ENCODE measurements around the gene UBE2C.
"Not testable (repeated sequence)": the region's sequence is repeated elsewhere in the genome, so short reads cannot be mapped to it uniquely, and the experiment has no call there.

UBE2C gene
- long read RNA-seq, donor 1, transcript UBE2C-204 (6 exons, 850 nt), result major isoform, 32 of 47 reads
- long read RNA-seq, donor 1, partial matches to known transcripts, result 13 of 47 reads
- long read RNA-seq, donor 1, other reads (novel, unspliced or antisense), result 0 of 47 reads
- long read RNA-seq, donor 2, transcript UBE2C-204 (6 exons, 850 nt), result major isoform, 34 of 43 reads
- long read RNA-seq, donor 2, partial matches to known transcripts, result 8 of 43 reads
- long read RNA-seq, donor 2, other reads (novel, unspliced or antisense), result 0 of 43 reads
- long read RNA-seq, donor 3, transcript UBE2C-204 (6 exons, 850 nt), result major isoform, 10 of 16 reads
- long read RNA-seq, donor 3, partial matches to known transcripts, result 5 of 16 reads
- long read RNA-seq, donor 3, other reads (novel, unspliced or antisense), result 0 of 16 reads
- long read RNA-seq, donor 4, transcript UBE2C-204 (6 exons, 850 nt), result major isoform, 23 of 41 reads
- long read RNA-seq, donor 4, partial matches to known transcripts, result 16 of 41 reads
- long read RNA-seq, donor 4, other reads (novel, unspliced or antisense), result 0 of 41 reads
- long read RNA-seq, donor 5, transcript UBE2C-204 (6 exons, 850 nt), result major isoform, 52 of 71 reads
- long read RNA-seq, donor 5, partial matches to known transcripts, result 15 of 71 reads
- long read RNA-seq, donor 5, other reads (novel, unspliced or antisense), result 0 of 71 reads
- long read RNA-seq, donor 6, transcript UBE2C-204 (6 exons, 850 nt), result major isoform, 26 of 41 reads
- long read RNA-seq, donor 6, partial matches to known transcripts, result 12 of 41 reads
- long read RNA-seq, donor 6, other reads (novel, unspliced or antisense), result 0 of 41 reads
- long read RNA-seq, donor 7, transcript UBE2C-204 (6 exons, 850 nt), result major isoform, 78 of 118 reads
- long read RNA-seq, donor 7, partial matches to known transcripts, result 35 of 118 reads
- long read RNA-seq, donor 7, other reads (novel, unspliced or antisense), result 0 of 118 reads
- long read RNA-seq, donor 8, transcript UBE2C-204 (6 exons, 850 nt), result major isoform, 25 of 45 reads
- long read RNA-seq, donor 8, partial matches to known transcripts, result 13 of 45 reads
- long read RNA-seq, donor 8, other reads (novel, unspliced or antisense), result 5 of 45 reads

- peak; percentile 78 for DNase-seq
Observed at GRCh38 chr20:45812157-45813005, at the start of gene UBE2C. TSS of gene UBE2C (plus strand) at chr20:45812644. CDS start at chr20:45812696, 52 bp downstream.

- not testable (repeated sequence) for DNase-seq
Observed at GRCh38 chr20:45764618-45765282, 47.7 kb upstream of the UBE2C start.

DNA sequence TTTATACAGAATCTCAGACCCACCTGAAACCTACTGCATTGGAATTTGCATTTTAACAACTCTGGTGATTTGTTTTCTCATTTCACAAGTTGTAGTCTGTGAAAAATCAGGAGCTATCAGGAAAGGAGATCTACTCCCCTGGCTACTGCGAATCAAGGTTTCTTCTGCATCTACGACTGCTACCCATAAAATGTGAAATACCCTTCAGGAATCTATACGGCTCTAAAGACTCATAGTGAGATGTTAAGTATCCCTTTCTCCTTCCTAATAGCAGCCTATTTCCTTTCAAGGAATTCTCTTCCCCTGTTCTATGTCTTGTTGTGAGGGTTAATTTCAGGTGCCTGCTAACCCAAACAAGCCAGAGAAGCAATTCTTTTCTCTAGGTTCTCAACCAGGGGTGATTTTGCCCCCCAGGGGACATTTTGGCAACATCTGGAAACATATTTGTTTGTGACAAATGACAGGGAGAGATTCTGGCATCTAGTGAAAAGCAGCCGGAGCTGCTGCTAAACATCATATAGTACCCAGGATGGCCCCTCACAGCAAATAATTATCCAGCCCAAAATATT is 47.1 kb upstream of the UBE2C start:
- no peak for DNase-seq

- DNase-seq, result no peak
Observed at GRCh38 chr20:45765980-45766379, 46.5 kb upstream of the UBE2C start.

GRCh38 chr20:45768479-45768878 is 44.0 kb upstream of the UBE2C start:
- no peak for DNase-seq

DNA sequence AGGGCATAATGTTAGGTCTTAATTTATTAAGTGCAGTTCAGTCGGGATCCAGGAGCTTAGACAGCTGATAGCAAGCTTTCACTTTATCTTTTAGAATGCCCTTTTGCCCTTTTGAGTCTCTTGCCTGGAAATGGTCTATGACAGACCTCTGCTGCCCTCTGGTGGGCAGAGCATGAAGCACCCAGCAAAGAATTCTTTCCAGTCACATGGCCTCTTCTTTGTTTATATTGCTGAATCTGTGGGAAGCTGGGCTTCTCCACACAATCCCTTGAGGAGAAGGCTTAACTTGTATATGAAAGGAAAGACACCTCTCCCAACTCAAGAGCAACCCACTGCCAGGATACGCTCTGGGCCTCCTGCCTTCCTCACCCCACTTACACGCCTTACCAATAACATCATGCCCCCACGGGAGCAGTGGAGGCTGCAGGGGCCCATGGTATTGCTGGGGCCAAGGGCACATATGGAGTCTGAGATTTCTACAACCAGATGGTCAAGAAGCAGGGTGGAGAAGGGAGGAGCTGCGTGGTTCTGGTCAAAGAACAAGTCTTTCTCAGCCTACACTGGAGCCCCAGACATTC is 41.2 kb upstream of the UBE2C start:
- DNase-seq, result peak; percentile 65

DNA sequence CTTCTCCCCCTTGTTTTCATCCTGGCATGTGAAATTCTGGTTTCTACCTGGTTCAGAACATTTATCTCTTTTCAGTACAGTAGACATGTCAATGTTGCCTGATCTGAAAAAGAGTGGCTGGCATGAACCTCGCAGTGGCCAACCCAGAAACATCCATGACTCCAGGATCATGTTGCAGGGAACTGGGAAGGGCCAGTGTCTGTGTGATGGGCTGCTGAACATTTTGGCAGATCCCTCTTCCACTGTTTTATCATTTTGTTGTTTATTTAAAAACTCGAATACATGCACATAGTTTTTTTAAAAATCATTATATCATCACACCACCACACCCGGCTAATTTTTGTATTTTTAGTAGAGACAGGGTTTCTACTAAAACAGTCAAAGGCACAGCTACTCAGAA is 39.8 kb upstream of the UBE2C start:
- DNase-seq, result no peak

DNA sequence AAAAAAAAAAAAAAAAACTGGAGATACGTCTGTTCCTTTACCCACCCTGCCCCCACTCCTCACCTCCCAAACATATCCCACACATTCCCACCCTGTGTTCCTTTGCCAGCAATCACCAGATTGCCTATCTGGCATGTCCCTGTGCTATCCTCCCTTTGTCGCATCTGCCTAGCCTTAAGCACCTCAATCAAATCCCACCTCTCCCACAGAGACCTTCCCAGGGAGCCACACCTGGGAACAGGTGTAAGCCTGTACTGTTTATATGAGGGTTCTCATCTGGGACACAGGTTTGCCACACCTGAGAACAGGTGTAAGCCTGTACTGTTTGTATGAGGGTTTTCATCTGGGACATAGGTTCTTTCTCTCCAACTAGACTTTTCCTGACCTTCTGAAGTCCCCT is 37.5 kb upstream of the UBE2C start:
- DNase-seq, result no peak

- no peak for DNase-seq
Observed at GRCh38 chr20:45775411-45775810, 37.0 kb upstream of the UBE2C start.

GRCh38 chr20:45776931-45777330 is 35.5 kb upstream of the UBE2C start:
- no peak for DNase-seq

DNA sequence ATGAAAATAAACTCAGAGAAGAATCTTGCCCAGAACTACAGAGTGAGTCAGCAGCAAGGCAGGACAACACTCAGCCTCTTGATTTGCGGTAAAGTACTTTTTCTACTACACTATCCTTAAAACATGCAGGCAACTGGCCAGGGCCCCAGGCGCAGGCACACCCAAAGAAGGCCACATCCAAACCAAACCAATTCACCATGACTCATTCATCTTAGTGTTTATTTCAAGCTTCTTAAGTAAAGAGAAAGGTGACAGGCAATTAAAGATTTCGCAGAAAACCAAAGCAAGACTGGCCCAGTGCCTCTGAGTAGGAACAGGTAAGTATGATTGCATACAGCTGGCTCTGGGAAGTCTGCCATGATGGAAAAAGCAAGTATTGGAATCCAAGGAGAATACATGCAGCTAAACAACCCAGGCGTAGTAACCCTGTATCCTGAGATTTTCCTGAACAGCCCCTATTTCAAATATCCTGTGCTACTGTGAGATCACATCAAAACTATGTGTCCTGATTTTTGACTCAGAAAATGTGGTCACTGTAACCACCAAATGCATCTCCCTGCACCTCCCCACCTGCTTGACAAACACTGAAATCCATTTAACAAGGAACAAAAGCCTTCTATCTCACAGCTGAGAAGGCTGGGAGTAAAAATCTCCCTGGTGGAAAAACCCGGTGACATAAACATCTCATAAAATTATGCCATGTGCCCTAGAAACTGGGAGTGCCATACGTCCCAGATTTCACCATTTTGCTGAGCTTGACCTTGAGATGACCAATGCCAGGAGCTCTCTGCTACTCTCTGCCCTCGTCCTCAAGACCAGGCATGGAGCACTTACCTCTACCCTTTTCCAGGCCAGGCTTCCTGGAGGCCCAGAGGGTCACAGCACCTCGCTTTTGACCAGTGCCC is 33.2 kb upstream of the UBE2C start:
- DNase-seq, result no peak

DNA sequence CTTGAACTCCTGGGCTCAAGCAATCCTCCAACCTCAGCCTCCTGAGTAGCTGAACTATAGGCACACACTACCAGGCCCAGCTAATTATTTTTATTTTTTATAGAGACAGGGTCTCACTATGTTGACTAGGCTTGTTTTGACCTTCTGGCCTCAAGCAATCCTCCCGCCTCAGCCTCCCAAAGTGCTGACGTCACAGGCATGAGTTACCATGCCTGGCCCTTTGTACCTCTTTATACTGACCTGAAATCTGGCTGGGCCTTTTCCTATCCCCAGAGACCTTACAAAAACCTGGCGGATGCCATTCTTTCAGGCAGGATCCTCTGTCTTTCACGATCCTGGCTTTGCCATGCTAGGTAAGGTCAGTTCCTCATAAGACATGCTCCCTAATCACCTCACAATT is 32.3 kb upstream of the UBE2C start:
- DNase-seq, result no peak

DNA sequence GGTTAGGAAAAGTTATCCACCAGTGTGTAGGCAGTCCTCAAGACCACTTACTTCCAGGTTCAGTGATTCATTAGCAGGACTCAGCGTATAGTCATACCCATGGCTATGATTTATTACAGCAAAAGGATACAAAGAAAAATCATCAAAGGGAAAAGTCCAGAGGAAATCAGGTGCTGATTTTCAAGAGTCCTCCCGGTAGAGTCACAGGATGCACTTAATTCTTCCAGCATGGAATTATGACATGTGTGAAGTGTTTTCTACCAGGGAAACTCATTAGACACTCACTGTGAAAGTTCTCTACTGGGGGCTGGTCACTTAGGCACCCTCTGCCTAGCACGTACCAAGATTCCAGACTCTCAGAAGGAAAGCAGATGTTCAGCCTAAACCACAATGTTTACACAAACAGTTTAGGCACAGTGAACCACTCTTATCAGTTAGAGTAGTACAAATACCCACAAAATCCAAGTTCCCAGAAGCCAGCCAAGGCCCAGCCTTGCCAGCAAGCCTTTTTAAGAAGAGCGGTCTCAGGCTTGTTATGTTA is 31.0 kb upstream of the UBE2C start:
- DNase-seq, result no peak

DNA sequence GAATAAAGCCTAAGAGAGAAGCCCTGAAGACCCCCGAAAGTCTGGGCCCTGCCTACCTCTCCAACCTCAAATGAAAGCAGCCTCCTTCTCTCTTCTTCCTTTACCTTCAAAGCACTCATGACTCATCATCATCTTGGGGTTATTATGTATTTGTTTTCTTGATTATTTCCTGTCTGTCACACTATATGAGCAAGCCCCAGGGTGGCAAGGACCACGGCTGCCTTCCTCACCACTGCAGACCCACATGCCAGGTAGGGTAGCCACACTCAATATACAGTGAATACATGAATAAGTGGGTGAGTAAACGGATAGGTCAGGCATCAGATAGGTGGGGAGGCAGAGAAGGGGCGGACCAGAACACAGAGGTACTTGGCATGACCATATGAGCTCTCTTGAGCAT is 29.6 kb upstream of the UBE2C start:
- no peak for DNase-seq

DNA sequence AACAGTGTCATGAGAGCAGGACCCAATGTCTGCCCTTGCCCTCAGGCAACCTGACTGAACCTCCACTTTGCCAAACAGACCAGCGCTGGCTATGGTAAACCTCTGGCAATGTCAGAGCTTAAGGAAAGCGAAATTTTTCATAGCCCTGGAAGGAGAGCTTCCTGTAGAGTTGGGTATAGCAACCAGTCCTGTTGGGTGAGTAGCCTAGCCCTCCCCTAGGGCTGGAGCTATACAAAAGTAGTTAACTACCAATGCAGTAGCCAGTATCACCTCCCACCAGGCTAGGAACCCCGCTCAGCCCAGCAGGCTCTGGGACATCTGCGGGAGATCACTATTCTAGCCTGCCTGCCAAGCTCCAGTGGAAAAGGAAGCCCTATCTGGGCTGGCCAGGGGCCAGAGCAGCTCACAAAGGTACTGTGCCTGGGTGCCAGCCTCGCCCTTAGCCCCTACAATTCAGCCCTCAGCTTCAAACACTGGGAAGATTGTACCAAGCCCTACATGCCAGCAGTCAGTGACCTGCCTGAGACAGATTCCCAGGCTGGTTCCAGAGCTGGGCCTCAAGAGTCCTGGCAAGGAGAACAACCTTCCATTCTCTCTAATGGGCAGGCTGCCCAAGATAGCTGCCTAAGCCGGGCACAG is 28.7 kb upstream of the UBE2C start:
- DNase-seq, result no peak

- DNase-seq, result no peak
Observed at GRCh38 chr20:45788351-45788750, 24.1 kb upstream of the UBE2C start.

GRCh38 chr20:45792317-45793118 is 19.9 kb upstream of the UBE2C start:
- DNase-seq, result no peak

All from right kidney (tissue), 9 donors.